ENCODE data around the gene RALBP1.

DNA sequence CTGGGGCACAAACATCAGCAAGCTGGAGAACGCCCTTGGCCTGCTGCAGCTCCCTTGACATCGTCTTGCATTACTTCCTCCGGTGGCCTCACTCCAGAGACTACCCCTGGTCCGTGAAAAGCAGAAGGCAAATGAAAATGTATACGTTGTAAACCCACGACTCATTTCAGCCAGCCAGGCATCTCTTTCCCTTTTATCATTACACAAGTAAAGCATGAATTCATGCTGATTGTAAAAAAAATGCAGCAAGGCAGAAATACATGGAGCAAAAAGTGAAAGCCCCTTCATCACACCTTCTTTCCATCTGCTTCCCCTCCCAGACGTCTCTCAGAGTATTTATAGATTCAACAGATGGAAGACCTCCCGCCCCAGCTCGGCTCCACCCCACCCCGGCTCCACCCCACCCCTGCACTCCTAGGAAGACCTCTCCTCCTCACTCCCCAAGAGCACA is 41.6 kb upstream of the RALBP1 start:
- TF ChIP-seq POLR2AphosphoS5 (IDR thresholded peaks at IDR 0.05; ENCODE audit: borderline replicate concordance, low read depth, low read length) (no peak), EZH2 (IDR thresholded peaks at IDR 0.05) (no peak)

Data from SK-N-MC (cell line).